ENCODE measurements around the gene PGBD2.
"Not testable (repeated sequence)": the region's sequence is repeated elsewhere in the genome, so short reads cannot be mapped to it uniquely, and the experiment has no call there.

PGBD2 gene

DNA sequence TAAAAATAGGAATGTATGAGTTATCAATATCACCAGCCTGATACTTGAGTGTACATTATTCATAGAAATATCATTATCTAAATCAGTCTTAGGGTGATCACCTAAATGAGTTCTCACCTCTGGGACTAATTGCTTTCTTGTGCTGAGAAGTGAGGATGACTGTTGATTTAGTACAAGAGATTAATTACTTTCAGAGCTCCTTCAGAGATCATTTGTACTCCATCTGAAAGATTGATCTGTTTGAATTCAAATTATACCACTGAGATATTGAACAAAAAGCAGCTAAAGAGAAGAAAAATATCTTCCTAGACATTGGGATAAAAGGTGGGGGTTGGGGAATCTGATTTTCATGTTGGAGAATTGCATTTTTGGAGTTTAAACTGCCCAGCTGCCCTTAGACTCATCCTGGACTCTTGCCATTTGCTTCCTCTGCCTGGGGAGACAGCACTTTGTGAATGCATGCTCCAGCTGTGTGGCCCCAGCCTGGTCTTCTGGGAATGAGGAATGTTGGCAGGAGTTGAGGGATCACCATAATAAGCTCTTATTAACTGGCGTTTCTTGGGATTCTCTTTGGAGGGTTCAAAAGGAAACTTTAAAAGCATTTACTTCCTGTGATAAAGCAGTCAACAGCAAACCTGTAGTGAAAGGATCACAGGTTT, 19.7 kb upstream of the PGBD2 start:
- H3K4me3 ChIP-seq (ENCODE audit: low read depth in 1 of 2, low read length in 2 of 2), result no peak overlapping the region

DNA sequence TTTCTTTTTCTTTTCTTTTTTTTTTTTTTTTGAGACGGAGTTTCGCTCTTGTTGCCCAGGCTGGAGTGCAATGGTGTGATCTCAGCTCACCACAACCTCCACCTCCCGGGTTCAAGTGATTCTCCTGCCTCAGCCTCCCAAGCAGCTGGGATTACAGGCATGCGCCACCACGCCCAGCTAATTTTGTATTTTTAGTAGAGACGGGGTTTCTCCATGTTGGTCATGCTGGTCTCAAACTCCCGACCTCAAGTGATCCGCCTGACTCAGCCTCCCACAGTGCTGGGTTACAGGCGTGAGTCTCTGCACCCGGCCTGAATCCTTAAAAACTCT, 16.2 kb upstream of the PGBD2 start:
- H3K4me1 ChIP-seq (ENCODE audit: control insufficient read depth in 1 of 2, insufficient read depth in 2 of 2, low read length in 2 of 2); H3K9me3 ChIP-seq (ENCODE audit: control insufficient read depth in 1 of 2, low read length in 2 of 2); H3K27me3 ChIP-seq (ENCODE audit: control insufficient read depth in 1 of 2, insufficient read depth in 2 of 2, low read length in 2 of 2); H3K27ac ChIP-seq (ENCODE audit: low read depth, low read length); H3K4me3 ChIP-seq (ENCODE audit: low read depth in 1 of 2, low read length in 2 of 2); H3K36me3 ChIP-seq (ENCODE audit: control insufficient read depth in 1 of 2, insufficient read depth in 2 of 2, low read length in 2 of 2); H3K9ac ChIP-seq (ENCODE audit: low read depth in 1 of 2, low read length in 2 of 2): not testable (repeated sequence)

More for the DNA sequence above, 19.7 kb upstream of the PGBD2 start:
- H3K9ac ChIP-seq (ENCODE audit: low read depth in 1 of 2, low read length in 2 of 2), result no peak overlapping the region
- no peak overlapping the region for H3K27ac ChIP-seq (ENCODE audit: low read depth, low read length)
- H3K4me1 ChIP-seq (ENCODE audit: control insufficient read depth in 1 of 2, insufficient read depth in 2 of 2, low read length in 2 of 2), result no peaks in the 10 kb centered on the region
- H3K9me3 ChIP-seq (ENCODE audit: control insufficient read depth in 1 of 2, low read length in 2 of 2), result no peaks in the 10 kb centered on the region
- no peaks in the 10 kb centered on the region for H3K36me3 ChIP-seq (ENCODE audit: control insufficient read depth in 1 of 2, insufficient read depth in 2 of 2, low read length in 2 of 2)
- peaks cover 0 to 2% of the 10 kb centered on the region in 2 donors for H3K27me3 ChIP-seq (ENCODE audit: control insufficient read depth in 1 of 2, insufficient read depth in 2 of 2, low read length in 2 of 2)

DNA sequence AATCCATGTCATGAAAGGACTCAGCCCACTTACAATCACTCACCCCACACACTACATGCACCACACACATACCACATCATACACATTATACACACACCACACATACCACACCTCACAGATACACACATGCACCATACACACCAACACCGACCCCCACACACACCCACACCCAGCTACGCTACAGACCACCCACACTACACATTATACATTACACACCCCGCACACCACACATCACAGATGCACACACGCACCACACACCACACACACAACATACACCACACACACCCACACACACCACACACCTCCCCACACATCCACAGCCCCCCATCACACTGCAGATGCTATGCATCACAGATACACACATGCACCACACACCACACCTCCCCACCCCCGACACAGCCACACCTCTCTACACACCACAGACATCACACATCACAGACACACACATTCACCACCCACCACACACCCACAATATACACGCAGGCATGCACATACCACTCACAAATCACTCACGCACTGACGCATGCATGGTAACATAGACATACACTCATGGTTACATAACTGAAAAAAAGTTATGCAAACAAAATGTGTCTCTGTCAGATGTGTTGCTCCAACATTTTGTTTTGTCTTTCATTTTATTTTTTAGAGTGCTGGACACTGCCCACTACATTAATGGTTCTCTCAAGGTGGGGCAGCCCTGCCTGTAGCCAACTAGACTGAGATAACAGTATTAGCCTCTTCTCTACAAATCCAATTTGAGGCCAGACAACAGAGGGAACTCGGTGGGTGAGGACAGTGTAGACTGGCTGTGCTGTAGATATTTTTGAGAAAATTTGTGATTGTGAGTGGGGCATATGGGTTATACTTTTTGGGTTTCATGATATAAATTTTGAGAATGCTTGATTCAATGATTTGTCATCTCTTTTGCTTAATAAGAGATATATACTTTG, 15.2 kb upstream of the PGBD2 start:
- Histone ChIP-seq H3K9me3 (ENCODE audit: control insufficient read depth in 1 of 2, low read length in 2 of 2) (no peaks in the 10 kb centered on the region), H3K4me3 (ENCODE audit: low read depth in 1 of 2, low read length in 2 of 2) (no peak overlapping the region), H3K4me1 (ENCODE audit: control insufficient read depth in 1 of 2, insufficient read depth in 2 of 2, low read length in 2 of 2) (no peaks in the 10 kb centered on the region), H3K27me3 (ENCODE audit: control insufficient read depth in 1 of 2, insufficient read depth in 2 of 2, low read length in 2 of 2) (peaks cover 0 to 2% of the 10 kb centered on the region in 2 donors), H3K27ac (ENCODE audit: low read depth, low read length) (no peak overlapping the region), H3K36me3 (ENCODE audit: control insufficient read depth in 1 of 2, insufficient read depth in 2 of 2, low read length in 2 of 2) (no peaks in the 10 kb centered on the region), H3K9ac (ENCODE audit: low read depth in 1 of 2, low read length in 2 of 2) (no peak overlapping the region)

DNA sequence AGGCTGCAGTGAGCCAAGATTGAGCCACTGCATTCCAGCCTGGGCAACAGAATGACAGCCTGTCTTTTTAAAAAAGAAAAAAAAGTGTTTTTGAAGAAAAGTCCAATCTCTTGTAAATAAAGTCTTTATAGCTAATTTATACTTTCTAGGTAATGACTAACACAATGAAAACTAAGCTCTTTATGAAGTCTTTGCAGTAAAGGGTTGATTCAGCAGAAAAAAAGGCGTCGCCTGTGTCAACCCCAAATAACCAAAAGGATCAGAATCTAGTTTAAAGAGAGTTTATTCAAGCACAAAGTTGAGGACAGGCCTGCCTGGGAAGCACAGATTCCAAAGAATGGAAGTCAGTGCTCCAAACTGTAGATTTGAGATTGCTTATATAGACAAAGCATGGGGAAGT, 14.3 kb upstream of the PGBD2 start:
- Histone ChIP-seq H3K4me1 (ENCODE audit: control insufficient read depth in 1 of 2, insufficient read depth in 2 of 2, low read length in 2 of 2) (no peaks in the 10 kb centered on the region), H3K27me3 (ENCODE audit: control insufficient read depth in 1 of 2, insufficient read depth in 2 of 2, low read length in 2 of 2) (peaks cover 0 to 2% of the 10 kb centered on the region in 2 donors), H3K36me3 (ENCODE audit: control insufficient read depth in 1 of 2, insufficient read depth in 2 of 2, low read length in 2 of 2) (no peaks in the 10 kb centered on the region), H3K9me3 (ENCODE audit: control insufficient read depth in 1 of 2, low read length in 2 of 2) (no peaks in the 10 kb centered on the region), H3K9ac (ENCODE audit: low read depth in 1 of 2, low read length in 2 of 2) (no peak overlapping the region), H3K4me3 (ENCODE audit: low read depth in 1 of 2, low read length in 2 of 2) (no peak overlapping the region), H3K27ac (ENCODE audit: low read depth, low read length) (no peak overlapping the region)

DNA sequence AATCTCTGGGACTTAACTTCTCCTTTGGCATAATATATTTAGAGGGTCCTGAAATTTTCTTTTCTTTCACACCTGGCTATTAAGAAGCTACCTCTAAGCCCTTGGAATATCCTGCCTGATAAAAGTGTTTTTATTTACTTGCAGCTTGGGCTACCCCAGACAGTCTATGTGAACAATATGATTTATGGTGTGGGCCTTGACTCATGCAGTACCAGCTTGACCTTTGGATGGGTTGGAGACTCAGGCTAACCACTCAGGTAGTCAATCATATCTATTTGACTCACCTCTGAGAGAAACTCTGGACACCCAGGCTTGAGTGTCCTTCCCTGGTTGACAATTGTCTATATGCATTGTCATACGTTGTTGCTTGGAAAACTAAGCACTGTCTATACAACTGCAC, 13.4 kb upstream of the PGBD2 start:
- Histone ChIP-seq H3K4me3 (ENCODE audit: low read depth in 1 of 2, low read length in 2 of 2) (no peak overlapping the region), H3K4me1 (ENCODE audit: control insufficient read depth in 1 of 2, insufficient read depth in 2 of 2, low read length in 2 of 2) (no peaks in the 10 kb centered on the region), H3K27me3 (ENCODE audit: control insufficient read depth in 1 of 2, insufficient read depth in 2 of 2, low read length in 2 of 2) (peaks cover 0 to 4% of the 10 kb centered on the region in 2 donors), H3K9ac (ENCODE audit: low read depth in 1 of 2, low read length in 2 of 2) (no peak overlapping the region), H3K9me3 (ENCODE audit: control insufficient read depth in 1 of 2, low read length in 2 of 2) (no peaks in the 10 kb centered on the region), H3K27ac (ENCODE audit: low read depth, low read length) (no peak overlapping the region), H3K36me3 (ENCODE audit: control insufficient read depth in 1 of 2, insufficient read depth in 2 of 2, low read length in 2 of 2) (no peaks in the 10 kb centered on the region)

DNA sequence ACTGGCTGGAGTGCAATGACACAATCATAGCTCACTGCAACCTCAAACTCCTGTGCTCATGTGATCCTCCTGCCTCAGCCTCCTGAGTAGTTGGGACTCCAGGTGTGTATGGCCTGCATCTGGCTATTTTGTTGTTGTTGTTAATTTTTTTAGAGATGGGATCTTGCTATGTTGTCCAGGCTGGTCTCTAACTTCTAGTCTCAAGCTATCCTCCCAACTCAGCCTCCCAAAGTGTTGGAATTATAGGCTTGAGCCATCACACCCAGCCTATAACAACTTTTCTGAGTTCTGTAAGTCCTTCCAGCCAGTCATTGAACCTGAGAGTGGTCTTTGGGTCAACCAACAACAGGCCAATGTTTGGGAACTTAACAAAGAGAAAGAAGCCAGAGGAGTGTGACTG, 11.2 kb upstream of the PGBD2 start:
- H3K36me3 ChIP-seq (ENCODE audit: control insufficient read depth in 1 of 2, insufficient read depth in 2 of 2, low read length in 2 of 2), result no peaks in the 10 kb centered on the region
- H3K9ac ChIP-seq (ENCODE audit: low read depth in 1 of 2, low read length in 2 of 2), result no peak overlapping the region
- H3K4me3 ChIP-seq (ENCODE audit: low read depth in 1 of 2, low read length in 2 of 2), result no peak overlapping the region
- H3K4me1 ChIP-seq (ENCODE audit: control insufficient read depth in 1 of 2, insufficient read depth in 2 of 2, low read length in 2 of 2), result no peaks in the 10 kb centered on the region
- peaks cover 0 to 7% of the 10 kb centered on the region in 2 donors for H3K27me3 ChIP-seq (ENCODE audit: control insufficient read depth in 1 of 2, insufficient read depth in 2 of 2, low read length in 2 of 2)
- H3K27ac ChIP-seq (ENCODE audit: low read depth, low read length), result no peak overlapping the region
- H3K9me3 ChIP-seq (ENCODE audit: control insufficient read depth in 1 of 2, low read length in 2 of 2), result no peaks in the 10 kb centered on the region

DNA sequence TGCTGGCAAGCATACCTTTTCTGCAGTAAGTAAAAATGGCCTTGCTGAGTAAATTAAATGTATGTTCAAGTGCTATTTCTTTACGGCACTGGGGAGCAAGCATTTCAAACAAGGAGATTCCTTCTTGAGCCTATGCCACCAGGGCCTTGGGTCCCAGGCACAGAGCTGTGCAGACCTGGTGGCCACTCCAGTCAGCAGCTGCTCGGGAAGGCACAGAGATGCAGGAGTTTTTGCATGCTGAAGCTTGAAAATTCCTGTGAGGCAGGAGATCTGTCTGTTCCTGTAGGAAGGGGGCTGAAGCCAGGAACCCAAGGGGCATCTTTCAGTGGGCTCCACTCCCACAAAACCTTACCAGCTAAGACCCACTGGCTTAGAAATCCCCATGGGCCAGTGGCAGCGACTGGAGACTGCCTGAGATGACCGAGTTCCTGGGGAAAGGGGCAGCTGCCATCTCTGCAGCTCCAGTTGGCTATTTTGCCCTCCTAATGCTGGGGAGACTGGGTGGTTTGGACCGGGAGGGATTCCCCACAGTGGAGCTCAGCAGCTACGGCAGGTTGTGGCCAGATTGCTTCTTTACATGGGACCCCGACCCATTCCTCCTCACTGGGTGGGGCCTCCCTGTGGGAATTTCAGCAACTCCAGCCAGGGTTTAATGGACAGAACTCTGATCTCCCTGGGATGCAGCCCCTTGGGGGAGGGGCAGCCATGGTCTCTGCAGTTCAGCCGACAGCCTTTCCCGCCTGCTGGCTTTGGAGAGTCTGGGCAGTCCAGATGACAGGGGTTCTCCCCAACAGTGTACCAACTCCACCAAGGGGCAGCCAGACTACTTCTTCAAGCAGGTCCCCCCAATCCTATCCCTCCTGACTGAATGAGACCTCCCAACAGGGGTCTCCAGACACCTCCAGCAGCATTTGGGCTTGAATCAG, 8.4 kb upstream of the PGBD2 start:
- Histone ChIP-seq H3K27me3 (ENCODE audit: control insufficient read depth in 1 of 2, insufficient read depth in 2 of 2, low read length in 2 of 2) (peaks cover 0 to 4% of the 10 kb centered on the region in 2 donors), H3K9me3 (ENCODE audit: control insufficient read depth in 1 of 2, low read length in 2 of 2) (no peaks in the 10 kb centered on the region)

DNA sequence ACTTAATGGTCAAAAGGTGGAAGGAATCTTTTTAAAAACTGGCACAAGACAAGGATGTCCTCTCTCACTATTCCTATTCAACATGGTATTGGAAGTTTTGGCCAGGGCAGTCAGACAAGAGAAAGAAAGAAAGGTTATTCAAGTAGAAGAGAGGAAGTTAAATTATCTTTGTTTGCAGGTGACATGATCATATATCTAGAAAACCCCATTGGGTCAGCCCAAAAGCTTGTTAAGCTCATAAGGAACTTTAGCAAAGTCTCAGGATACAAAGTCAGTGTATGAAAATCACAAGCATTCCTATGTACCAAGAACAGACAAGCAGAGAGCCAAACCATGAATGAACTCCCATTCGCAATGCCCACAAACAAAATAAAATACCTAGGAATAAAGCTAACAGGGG, 5.4 kb upstream of the PGBD2 start:
- H3K27ac ChIP-seq (ENCODE audit: low read depth, low read length), result no peak overlapping the region
- H3K4me3 ChIP-seq (ENCODE audit: low read depth in 1 of 2, low read length in 2 of 2), result no peak overlapping the region
- no peak overlapping the region for H3K9ac ChIP-seq (ENCODE audit: low read depth in 1 of 2, low read length in 2 of 2)
- H3K9me3 ChIP-seq (ENCODE audit: control insufficient read depth in 1 of 2, low read length in 2 of 2), result no peaks in the 10 kb centered on the region
- peaks cover 0 to 2% of the 10 kb centered on the region in 2 donors for H3K4me1 ChIP-seq (ENCODE audit: control insufficient read depth in 1 of 2, insufficient read depth in 2 of 2, low read length in 2 of 2)
- peaks cover 0 to 4% of the 10 kb centered on the region in 2 donors for H3K27me3 ChIP-seq (ENCODE audit: control insufficient read depth in 1 of 2, insufficient read depth in 2 of 2, low read length in 2 of 2)
- no peaks in the 10 kb centered on the region for H3K36me3 ChIP-seq (ENCODE audit: control insufficient read depth in 1 of 2, insufficient read depth in 2 of 2, low read length in 2 of 2)

More for the DNA sequence above, 8.4 kb upstream of the PGBD2 start:
- no peak overlapping the region for H3K4me3 ChIP-seq (ENCODE audit: low read depth in 1 of 2, low read length in 2 of 2)
- H3K36me3 ChIP-seq (ENCODE audit: control insufficient read depth in 1 of 2, insufficient read depth in 2 of 2, low read length in 2 of 2), result no peaks in the 10 kb centered on the region
- no peak overlapping the region for H3K27ac ChIP-seq (ENCODE audit: low read depth, low read length)
- H3K9ac ChIP-seq (ENCODE audit: low read depth in 1 of 2, low read length in 2 of 2), result no peak overlapping the region
- no peaks in the 10 kb centered on the region for H3K4me1 ChIP-seq (ENCODE audit: control insufficient read depth in 1 of 2, insufficient read depth in 2 of 2, low read length in 2 of 2)

DNA sequence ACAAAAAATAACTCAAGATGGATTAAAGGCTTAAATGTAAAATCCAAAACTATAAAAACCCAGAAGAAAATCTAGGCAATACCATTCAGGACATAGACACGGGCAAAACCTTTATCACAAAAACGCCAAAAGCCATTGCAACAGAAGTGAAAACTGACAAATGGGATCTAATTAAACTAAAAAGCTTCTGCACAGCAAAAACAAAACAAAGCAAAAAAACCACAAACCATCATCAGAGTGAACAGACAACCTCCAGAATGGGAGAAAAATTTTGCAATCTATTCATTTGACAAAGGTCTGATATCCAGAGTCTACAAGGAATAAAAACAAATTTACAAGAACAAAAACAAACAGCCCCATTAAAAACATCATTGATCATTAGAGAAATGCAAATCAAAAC, 4.5 kb upstream of the PGBD2 start:
- H3K9me3 ChIP-seq (ENCODE audit: control insufficient read depth in 1 of 2, low read length in 2 of 2), result no peaks in the 10 kb centered on the region
- H3K27me3 ChIP-seq (ENCODE audit: control insufficient read depth in 1 of 2, insufficient read depth in 2 of 2, low read length in 2 of 2), result peaks cover 0 to 4% of the 10 kb centered on the region in 2 donors
- H3K36me3 ChIP-seq (ENCODE audit: control insufficient read depth in 1 of 2, insufficient read depth in 2 of 2, low read length in 2 of 2), result no peaks in the 10 kb centered on the region
- H3K27ac ChIP-seq (ENCODE audit: low read depth, low read length), result no peak overlapping the region
- no peak overlapping the region for H3K4me3 ChIP-seq (ENCODE audit: low read depth in 1 of 2, low read length in 2 of 2)
- no peak overlapping the region for H3K9ac ChIP-seq (ENCODE audit: low read depth in 1 of 2, low read length in 2 of 2)
- peaks cover 0 to 4% of the 10 kb centered on the region in 2 donors for H3K4me1 ChIP-seq (ENCODE audit: control insufficient read depth in 1 of 2, insufficient read depth in 2 of 2, low read length in 2 of 2)
